ENCODE data around the gene GOLGA6L1.
"Not testable (repeated sequence)": the region's sequence is repeated elsewhere in the genome, so short reads cannot be mapped to it uniquely, and the experiment has no call there.

- not testable (repeated sequence) for TF ChIP-seq POLR2AphosphoS5 (IDR thresholded peaks at IDR 0.05; ENCODE audit: low read depth); REST (IDR thresholded peaks at IDR 0.05; ENCODE audit: insufficient replicate concordance, low read depth); GABPA (IDR thresholded peaks at IDR 0.05; ENCODE audit: low read depth); SPI1 (IDR thresholded peaks at IDR 0.05; ENCODE audit: borderline replicate concordance, low read depth)
- TF ChIP-seq, protein P1, sequence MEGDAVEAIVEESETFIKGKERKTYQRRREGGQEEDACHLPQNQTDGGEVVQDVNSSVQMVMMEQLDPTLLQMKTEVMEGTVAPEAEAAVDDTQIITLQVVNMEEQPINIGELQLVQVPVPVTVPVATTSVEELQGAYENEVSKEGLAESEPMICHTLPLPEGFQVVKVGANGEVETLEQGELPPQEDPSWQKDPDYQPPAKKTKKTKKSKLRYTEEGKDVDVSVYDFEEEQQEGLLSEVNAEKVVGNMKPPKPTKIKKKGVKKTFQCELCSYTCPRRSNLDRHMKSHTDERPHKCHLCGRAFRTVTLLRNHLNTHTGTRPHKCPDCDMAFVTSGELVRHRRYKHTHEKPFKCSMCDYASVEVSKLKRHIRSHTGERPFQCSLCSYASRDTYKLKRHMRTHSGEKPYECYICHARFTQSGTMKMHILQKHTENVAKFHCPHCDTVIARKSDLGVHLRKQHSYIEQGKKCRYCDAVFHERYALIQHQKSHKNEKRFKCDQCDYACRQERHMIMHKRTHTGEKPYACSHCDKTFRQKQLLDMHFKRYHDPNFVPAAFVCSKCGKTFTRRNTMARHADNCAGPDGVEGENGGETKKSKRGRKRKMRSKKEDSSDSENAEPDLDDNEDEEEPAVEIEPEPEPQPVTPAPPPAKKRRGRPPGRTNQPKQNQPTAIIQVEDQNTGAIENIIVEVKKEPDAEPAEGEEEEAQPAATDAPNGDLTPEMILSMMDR (IDR thresholded peaks at IDR 0.05; ENCODE audit: insufficient read depth, low read length) = not testable (repeated sequence)
Observed at GRCh38 chr15:23174609-23175140, 38.1 kb upstream of the GOLGA6L1 start.
